ENCODE results near the gene SLC44A4.
"Not testable (repeated sequence)": the region's sequence is repeated elsewhere in the genome, so short reads cannot be mapped to it uniquely, and the experiment has no call there.

The SLC44A4 gene

DNA sequence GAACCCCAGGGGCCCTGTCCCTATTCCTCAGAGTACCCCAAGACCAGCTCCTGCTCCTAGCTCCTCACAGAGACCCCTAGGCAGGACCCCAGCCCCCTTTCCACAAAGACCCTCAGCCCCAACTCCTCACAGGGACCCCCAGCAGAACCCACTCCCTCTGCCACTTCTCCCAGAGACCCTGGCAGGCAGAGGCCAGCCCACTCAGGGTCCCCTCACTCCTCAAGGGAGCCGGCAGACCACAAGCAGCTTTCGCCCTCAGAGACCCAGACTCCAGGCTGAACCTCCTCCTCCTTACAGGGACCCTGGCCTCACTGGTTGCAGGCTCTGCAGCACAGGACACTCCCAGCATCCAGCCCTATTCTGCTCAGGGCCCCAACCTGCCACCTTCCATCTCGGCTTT is 575 bp downstream of the SLC44A4 start:
- DNase-seq = no peak

DNA sequence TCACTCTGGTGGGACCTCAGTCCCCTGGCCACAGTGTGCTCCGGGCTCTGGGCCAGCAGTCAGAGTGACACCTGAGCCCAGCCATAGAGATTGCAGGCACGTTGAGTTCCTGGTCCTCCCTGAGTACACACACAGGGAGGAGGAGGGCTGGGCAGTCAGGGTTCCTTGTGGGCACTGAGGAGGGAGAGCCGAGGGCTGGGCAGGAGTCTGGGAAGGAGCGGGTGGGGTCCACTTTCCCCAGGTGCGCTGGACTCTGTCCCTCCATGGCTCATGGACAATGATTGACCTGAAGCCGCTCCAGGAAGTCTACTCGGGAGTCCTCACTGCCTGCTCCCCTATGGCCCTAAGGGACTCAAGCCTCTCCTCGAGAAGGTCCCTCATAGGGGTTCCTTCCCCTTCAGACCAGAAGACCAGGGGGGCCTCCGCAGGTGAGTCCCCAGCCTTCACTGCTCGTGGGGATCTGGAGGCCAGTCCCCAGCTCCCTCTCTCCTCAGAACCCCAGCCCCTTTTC is 1.1 kb downstream of the SLC44A4 start:
- DNase-seq = no peak

DNA sequence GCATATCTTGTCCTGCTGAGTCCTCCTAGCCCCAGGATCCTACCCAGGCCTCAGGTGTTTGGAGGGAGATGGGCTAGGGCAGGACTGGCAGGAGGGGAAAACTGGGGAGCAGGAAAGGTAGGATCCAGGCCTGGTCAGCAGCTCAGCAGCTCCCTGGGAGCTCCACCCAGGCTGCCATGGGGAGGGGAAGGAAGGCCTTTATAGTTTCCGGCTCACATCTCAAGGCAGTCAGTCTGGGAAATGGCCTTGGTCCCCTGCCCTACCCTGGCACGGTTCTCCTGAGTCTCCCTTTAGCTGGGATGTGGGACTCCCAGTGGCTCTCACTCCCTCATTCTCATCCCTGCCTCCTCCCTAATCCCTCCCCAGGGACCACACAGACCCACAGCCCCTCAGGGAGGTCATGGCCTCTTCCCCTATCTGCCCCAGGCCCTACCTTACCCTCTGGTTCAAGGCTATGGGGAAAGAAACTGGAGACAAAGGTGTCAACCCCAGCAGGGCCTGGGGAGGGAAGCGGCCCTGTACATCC is 1.6 kb downstream of the SLC44A4 start:
- no peak for DNase-seq

DNA sequence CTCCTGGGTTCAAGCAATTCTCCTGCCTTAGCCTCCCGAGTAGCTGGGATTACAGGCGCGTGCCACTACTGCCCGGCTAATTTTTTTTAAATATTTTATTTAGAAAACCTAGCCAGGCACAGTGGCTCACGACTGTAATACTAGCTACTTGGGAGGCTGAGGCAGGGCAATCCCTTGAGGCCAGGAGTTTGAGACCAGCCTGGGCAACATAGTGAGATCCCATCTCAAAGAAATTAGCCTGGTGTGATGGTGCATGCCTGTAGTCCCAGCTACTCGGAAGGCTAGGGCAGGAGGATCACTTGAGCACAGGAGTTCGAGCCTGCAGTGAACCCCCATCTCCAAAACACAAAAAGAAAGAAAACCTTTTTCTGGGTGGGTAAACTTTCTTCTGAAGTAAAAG is 2.4 kb downstream of the SLC44A4 start:
- no peak for DNase-seq

DNA sequence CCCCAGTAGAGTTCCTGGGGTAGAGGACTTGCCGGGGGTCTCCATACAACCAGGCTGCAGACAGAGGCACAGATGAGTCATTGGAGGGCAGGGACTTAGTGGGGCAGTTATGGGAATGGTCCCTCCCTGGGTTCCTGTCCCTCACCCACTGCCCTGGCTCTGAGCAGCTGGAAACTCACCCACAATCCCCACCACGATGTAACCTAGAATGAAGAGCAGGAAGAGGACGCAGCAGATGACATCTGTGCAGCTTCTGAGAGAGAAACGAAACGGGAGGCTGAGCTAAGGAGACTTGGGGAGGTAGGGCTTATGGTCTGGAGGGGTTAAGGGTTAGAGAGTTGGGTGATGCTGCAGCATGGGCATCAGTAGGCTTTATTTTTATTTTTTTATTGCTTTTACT is 2.9 kb downstream of the SLC44A4 start:
- no peak for DNase-seq

DNA sequence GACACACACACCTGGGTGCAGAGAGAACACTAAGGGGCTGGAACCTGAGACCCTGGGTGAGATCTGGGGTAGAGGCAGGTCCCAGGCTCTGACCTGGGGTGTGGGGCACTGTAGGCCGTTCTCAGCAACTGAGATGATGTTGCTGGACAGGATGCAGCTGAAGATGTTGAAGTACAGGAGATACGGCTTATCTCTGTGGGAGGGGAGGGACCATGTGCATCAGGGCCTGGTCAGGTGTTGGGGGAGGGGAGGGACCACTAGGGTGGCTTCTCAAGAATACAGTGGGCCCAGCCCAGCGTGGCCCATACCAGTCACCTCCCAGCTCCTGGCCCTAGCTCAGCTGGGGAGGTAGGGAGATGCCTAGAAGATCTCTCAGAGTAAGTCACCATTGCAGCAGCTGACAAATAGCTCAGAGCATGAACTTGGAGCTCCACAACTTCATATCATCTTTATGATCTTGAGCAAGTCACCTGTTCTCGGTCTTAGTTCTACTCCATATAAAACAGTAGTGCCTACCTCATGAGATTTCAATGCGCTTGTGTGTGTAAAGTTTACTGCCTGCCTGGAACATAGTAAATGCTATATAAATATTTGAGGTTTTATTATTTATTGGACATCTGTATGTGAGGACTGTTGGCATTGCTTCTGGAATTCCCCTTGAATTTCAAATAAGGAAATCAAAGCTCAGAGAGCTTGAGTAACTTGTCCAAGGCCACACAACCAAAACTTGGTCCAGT is 3.8 kb downstream of the SLC44A4 start:
- no peak for DNase-seq

DNA sequence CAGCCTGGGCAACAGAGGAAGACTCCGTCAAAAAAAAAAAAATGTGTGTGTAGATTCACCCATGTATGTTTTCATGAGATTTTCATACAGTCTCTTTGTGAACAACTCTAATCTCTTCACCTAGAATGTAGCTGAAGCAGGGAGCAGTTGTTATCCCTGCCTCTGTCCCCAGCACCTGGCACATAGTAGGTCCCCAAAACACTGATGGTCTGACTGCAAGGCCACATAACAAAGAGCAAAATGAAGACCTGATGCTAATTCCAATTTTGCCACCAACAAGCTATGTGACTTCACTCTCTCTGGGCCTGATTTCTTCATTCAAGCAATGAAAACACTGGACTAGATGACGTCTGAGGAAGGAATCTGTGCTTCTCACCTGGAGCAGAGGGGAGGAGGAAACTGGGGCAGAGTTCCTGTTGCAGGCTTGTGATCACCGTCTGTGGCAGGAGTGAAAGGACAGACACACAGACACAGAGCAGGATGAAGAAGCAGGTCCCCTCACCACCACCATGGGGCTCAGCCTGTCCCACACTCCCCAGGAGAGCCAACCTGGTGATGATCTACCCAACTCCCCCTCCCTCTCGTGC is 4.6 kb downstream of the SLC44A4 start:
- DNase-seq = no peak

DNA sequence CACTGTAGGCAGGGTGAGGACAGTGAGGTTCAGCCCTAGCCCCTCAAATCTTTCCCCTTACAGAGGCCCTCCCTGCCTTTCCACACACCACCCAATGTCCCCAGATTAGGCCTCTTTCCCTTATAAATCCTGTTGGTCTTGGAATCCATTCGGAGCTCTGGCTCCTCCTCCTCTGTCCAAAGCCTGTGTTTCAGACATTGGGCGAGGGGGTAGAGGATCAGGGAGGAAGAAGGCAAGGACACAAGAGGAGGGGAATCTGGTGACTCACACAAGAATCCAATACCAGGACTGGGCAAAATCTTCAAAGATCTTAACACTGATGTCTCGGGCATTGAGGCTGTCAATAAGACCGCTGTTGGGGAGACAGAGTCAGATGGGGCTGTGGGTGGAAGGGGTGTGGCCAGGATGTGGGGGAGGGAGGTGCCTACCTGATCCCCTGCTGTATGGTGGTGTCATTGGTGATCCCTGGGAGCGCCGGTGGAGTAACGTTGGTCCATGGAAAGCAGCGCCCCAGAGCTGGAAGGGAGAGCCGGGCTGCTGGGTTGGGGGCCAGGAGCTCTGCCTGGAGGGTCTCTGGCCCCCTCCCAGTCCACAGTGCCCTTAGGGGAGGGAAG is 7.6 kb downstream of the SLC44A4 start:
- no peak for DNase-seq

DNA sequence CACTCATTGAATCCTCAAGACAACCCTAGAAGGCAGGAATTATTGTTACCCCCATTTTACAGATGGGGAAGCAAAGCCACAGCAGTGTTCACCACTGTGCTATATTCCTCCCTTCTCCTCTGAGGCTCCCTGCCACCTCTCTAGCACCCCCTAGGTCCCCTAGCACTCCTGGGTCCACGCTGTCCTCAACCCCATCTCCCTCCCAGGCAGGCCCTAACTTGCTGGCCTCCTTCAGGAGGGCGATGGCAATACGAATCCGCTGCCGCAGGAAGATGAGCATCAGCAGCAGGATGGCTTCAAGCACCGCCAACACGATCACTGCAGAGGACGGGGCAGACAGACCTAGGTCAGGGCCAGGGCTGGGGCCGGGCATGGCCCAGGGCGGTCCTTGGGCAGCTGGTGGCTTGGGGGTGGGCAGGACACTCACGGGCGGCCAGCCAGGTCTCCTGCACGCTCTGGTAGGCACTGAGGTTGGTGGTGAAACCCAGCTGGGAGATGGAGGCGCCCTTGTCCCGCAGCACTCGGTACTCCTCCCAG is 8.3 kb downstream of the SLC44A4 start:
- no peak for DNase-seq

DNA sequence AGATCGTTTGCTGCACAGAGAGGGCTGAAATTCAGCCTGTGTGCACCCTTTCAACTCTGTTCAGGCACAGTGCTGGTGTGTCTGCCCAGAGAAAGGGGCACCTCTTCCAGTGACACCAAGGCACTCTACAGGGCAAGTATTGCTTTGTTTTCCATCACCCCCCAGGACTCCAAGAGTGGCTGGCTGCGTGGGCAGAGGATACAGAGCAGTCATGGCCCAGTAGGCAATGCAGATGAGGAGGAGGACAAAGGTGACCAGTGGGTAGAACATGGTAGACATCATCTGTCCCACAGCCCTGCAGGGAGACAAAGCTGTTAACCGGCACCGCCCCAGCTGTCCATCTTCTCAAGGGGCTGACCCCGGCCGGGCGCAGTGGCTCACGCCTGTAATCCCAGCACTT is 9.5 kb downstream of the SLC44A4 start:
- DNase-seq = no peak

DNA sequence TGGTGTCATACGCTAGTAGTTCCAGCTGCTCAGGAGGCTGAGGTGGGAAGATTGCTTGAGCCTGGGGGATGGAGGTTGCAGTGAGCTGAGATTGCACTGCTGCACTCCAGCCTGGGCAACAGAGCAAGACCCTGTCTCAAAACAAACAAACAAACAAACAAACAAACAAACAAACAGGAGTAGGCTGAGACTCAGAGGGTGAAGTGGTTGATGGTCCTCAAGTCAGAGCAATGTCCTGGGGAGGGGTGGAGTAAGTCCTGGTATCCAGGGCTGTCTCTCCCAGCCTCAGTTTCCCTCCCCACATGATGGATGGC is 10.2 kb downstream of the SLC44A4 start:
- DNase-seq = not testable (repeated sequence)

DNA sequence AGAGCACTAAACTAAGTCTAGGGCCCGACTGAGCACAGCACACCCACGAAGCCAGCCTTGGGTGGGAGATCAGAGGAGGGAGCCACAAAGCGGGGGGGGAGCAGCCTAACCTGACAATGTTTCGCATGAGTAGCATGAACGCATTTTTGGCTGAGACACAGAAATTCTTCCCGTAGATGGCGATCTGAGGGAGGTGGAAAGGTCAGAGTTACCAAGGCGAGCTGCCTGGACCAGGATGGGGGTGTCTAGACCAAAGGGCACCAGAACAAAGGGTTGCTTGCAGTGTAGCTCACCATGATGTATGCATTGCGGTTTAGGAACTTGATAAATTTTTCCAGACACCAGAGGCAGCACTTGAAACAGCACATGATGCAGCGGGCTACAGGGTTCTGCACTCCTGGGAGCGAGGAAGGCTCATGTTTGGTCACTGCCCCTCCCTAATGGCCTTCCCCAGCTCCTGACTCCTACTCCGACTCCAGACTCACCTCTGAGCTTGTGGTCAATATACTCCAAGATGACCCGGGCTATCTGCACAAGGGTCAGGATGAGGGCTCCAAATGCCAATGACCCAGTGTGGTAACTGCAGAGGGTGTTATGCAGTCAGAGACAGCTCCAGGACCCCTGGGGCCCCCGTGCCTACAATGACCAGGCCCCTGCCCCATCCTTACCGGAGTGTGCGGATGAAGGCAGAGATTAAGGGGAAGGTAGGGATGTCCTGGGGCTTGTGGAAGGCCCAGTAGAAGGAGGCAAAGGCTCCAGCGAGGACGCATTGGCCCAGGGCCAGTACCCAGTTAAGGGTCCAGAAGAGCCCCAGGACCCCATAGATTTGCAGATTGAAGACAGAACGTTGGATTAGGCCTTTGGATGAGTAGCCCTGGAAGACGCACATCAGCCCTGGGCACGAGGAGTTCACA is 13.3 kb downstream of the SLC44A4 start:
- no peak for DNase-seq

DNA sequence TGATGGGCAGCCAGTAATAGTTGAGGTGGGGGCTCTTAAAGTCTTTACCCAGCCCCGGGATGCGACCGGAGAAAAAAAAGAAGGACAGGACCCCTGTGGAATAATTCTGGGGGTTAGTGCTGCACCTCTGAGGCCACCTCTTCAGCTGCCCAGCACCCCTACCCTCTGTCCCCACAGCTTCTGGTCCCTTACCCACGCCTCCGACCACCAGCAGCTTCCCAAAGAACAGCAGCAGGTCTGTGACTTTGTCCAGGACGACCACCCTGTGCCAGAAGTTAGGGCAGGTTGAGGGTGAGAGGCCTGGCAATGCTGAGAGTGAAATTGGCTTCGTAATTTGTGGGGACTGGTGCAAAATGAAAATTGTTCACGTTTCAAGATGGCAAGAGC is 14.0 kb downstream of the SLC44A4 start:
- DNase-seq = no peak

DNA sequence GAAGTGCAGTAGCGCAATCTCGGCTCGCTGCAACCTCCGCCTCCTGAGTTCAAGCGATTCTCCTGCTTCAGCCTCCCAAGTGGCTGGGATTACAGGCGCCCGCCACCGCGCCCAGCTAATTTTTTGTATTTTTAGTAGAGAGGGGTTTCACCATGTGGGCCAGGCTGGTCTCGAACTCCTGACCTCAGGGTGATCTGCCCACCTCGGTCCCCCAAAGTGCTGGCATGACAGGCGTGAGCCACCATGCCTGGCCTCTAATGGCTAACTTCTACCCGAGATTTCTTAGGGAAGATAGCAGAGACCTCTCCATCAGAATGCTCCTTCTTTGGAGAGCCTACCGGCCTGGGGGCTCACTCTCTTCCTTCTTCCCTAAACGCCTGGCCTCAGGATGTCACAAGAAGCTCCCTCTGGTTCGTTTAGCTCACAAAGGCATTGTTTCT is 14.7 kb downstream of the SLC44A4 start:
- DNase-seq = not testable (repeated sequence)

DNA sequence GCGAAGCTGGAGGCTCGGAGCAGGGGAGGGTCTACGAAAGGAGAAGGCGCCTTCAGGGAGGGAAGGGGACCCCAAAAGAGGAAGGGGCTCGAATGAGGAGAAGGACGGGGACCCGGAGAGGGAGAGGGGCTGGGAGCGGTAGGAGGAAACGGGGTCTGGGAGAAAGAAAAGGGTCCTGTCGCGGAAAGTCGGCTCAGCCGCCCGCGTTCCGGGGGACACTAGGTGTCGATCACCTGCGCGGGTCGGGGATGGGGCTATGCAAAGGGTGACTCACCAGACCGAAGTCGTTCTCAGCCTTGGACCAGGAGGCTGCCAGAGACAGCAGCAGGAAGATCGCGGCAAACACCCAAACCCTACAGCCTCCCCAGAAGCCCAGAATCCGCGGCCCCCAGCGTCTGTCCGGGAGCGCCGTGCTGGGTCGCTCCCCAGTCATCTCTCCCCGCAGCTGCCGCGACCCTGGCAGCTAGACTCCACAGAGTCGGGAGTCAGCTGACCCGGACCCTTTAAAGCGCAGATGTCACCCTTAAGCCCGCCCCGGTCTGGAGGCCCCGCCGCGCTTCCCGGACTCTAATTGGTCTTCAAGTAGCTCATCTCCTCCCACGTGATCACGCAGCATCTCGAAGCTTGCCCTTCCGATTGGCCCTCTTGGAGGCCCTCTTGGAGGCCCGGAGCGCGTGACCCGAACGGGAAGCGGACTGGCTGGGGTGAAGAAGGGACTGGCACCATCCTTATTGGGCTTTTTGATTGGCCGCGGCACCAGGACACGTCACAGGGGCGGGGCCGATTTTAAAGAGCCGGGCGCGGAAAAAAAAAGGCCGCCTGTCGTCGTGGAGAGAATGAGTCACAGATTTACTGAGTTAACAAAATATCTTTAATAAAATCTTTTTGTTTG is 16.2 kb downstream of the SLC44A4 start, which contains the start of gene NEU1:
Gene NEU1 (minus strand): TSS at position 478 of the 892 bp plus-strand sequence. CDS start 45 bp downstream, at position 433.
- peak; percentile 99 for DNase-seq

DNA sequence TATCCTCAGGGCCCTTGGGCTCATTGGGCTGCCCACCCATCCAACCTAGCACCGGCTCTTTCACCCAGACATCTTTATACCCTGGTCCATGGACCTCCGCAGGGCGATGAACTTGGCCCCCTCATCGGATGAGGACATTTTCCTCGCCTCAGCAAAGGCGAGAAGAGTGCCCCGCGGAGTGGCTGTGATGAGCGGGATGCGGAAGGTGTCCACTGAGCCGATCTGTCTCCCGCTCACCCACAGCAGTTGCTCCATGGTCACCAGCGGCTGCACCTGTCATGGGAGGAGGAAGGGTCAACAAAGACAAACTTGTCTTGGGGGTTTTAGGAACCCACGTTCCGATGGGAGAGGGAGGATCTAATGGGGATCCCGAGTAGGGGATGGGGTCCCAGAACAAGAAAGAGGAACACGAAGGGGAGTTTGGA is 16.9 kb downstream of the SLC44A4 start:
- DNase-seq = no peak

DNA sequence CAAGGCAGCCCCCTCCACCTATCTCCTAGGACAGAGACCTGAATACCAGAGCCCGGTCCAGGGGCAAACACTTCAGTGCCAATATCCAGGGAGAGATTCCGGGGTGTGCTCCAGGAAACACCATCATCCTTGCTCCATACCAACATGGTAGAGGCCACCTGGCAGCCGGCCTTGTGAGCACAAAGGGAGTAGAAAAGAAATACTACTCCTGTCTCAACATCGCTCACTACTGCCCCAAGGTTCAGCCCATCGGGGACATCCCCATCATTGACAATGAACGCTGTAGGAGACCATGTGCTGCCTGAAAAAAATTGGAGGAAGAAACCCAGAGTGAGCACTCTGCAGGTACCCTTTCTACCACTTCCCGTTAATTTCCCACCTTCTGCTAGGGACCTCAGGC is 17.6 kb downstream of the SLC44A4 start:
- no peak for DNase-seq

DNA sequence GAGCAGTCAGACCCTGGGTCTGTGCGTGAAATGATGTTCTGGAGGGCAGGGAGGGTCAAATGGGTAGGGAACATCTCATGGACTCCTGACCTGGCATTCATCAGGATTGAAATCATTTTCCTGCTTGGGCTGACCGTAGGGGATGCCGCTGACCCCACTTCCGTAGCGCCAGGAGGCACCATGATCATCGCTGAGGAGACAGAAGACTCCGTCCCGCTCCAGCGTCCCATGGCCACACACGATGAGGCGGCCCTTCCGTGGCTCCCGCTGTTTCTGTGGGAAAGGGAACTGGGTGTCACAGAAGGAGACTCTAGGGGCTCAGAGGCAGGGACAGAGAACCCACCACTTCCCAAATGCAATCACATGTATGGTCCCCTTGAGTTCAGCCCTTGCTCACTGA is 18.4 kb downstream of the SLC44A4 start:
- no peak for DNase-seq

DNA sequence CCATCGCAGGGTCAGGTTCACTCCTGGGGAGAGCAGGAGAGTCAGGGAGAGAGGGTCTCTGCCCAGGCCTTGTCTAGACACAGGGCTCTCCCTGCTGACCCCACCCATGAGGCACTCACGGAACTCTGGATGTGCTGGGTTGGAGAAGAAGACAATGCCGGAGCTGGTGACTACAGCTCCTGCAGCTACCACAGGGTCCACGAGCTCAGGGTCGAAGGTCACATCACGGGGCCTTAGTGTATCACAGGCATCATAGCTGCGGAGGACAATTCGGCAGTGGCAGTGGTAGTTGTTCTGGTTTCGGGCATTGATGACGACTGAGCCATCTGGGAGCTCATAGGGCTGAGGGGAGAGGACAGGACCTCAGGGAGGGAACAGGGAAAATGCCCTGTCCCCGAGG is 18.9 kb downstream of the SLC44A4 start:
- no peak for DNase-seq

DNA sequence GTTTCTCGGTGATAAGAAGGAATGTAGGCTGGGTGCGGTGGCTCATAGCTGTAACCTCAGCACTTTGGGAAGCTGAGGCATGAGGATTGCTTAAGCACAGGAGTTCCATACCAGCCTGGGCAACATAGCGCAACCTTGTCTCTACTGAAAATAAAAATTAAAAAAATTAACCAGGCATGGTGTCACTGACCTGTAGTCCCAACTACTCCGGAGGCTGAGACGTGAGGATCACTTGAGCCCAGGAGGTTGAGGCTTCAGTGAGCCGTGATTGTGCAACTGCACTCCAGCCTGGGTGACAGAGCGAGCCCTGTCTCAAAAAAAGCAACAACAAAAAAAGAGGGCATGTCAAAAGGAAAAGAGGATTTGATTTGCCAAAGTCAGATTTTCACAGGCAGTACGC is 20.1 kb downstream of the SLC44A4 start:
- no peak for DNase-seq

DNA sequence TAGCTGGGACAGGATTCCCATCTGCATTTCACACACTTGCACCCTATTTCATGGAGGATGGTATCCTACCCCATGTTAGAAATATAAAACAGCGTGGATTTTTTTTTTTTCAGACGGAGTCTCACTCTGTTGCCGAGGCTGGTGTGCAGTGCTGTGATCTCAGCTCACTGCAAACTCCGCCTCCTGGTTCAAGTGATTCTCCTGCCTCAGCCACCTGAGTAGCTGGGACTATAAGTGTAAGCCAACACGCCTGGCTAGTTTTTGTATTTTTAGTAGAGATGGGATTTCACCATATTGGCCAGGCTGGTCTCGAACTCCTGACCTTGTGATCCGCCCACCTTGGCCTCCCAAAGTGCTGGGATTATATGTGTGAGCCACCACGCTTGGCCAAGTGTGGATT is 21.0 kb downstream of the SLC44A4 start:
- not testable (repeated sequence) for DNase-seq
